ENCODE data around the gene KLHL42. TPM values are rescaled to one million over a fixed set of nuclear protein-coding genes. Genes with fewer than 3 reads are reported as not detected.
"Not testable (repeated sequence)": the region's sequence is repeated elsewhere in the genome, so short reads cannot be mapped to it uniquely, and the experiment has no call there.

Gene KLHL42
- total and polyA plus RNA-seq, 4 donors: 7.5 to 32.5 (median 15.3) TPM

GRCh38 chr12:27843714-27844245, 63.7 kb downstream of the KLHL42 start:
- no peak overlapping the region for H3K9ac ChIP-seq (ENCODE audit: insufficient read depth in 1 of 2, low read length in 2 of 2)
- 53 to 77% methylated on average over 8 of the region's 8 CpGs for WGBS, 2 donors
- no peaks in the 10 kb centered on the region for H3K36me3 ChIP-seq (ENCODE audit: control insufficient read depth in 4 of 4, insufficient read depth in 4 of 4, low read length in 4 of 4)
- no peaks in the 10 kb centered on the region for H3K27me3 ChIP-seq (ENCODE audit: control insufficient read depth in 3 of 3, insufficient read depth in 3 of 3, low read length in 2 of 3)
- DNase-seq (peak in 1 of 3 donors; percentile 29), ATAC-seq (ENCODE audit: insufficient read depth, low FRiP score) (peak; percentile 27)
- H3K4me3 ChIP-seq: no peak overlapping the region
- no peak for TF ChIP-seq CTCF (IDR thresholded peaks at IDR 0.05; ENCODE audit: control extremely low read depth, extremely low read depth)
- no peak overlapping the region for H3K27ac ChIP-seq (ENCODE audit: low read depth in 1 of 2, low read length in 1 of 2)
- H3K9me3 ChIP-seq (ENCODE audit: control insufficient read depth in 4 of 4, insufficient read depth in 3 of 4, low read length in 3 of 4): no peaks in the 10 kb centered on the region
- peaks cover 0 to 2% (median 0%) of the 10 kb centered on the region in 5 donors for H3K4me1 ChIP-seq (ENCODE audit: control insufficient read depth in 5 of 5, insufficient read depth in 5 of 5, low read length in 5 of 5)

GRCh38 chr12:27844366-27845090, 64.5 kb downstream of the KLHL42 start:
- no peak for DNase-seq

DNA sequence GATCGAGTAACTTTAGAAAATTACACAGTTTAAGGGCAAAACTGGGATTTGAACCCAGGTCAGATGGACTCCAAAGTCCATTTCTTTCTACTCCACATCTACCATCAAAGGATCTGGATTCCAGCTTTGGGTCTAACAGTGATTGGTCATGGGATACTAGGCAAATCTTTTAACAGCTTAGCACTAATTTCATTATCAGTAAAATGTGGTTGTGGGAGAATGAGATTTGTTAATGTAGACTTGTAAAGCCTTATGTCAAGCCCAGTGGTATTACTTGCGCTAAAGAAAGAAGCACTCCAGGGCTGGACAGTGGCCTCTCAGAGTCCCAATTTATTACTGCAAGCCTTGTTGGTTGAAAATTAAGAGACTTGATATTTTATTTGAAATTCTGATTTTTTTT, 65.2 kb downstream of the KLHL42 start:
- ATAC-seq (ENCODE audit: insufficient read depth, low FRiP score) (no peak), DNase-seq (no peak)
- TF ChIP-seq CTCF (IDR thresholded peaks at IDR 0.05; ENCODE audit: control extremely low read depth, extremely low read depth): no peak
- Histone ChIP-seq H3K27me3 (ENCODE audit: control insufficient read depth in 3 of 3, insufficient read depth in 3 of 3, low read length in 2 of 3) (no peaks in the 10 kb centered on the region), H3K9ac (ENCODE audit: insufficient read depth in 1 of 2, low read length in 2 of 2) (no peak overlapping the region), H3K36me3 (ENCODE audit: control insufficient read depth in 4 of 4, insufficient read depth in 4 of 4, low read length in 4 of 4) (no peaks in the 10 kb centered on the region), H3K4me1 (ENCODE audit: control insufficient read depth in 5 of 5, insufficient read depth in 5 of 5, low read length in 5 of 5) (peaks cover 0 to 2% (median 0%) of the 10 kb centered on the region in 5 donors), H3K4me3 (no peak overlapping the region), H3K27ac (ENCODE audit: low read depth in 1 of 2, low read length in 1 of 2) (no peak overlapping the region), H3K9me3 (ENCODE audit: control insufficient read depth in 4 of 4, insufficient read depth in 3 of 4, low read length in 3 of 4) (no peaks in the 10 kb centered on the region)
- 95 to 96% methylated on average over 2 of the region's 2 CpGs for WGBS, 2 donors

More at GRCh38 chr12:27844366-27845090, 64.5 kb downstream of the KLHL42 start:
- Histone ChIP-seq H3K4me3 (no peak overlapping the region), H3K27me3 (ENCODE audit: control insufficient read depth in 3 of 3, insufficient read depth in 3 of 3, low read length in 2 of 3) (no peaks in the 10 kb centered on the region), H3K36me3 (ENCODE audit: control insufficient read depth in 4 of 4, insufficient read depth in 4 of 4, low read length in 4 of 4) (no peaks in the 10 kb centered on the region), H3K9me3 (ENCODE audit: control insufficient read depth in 4 of 4, insufficient read depth in 3 of 4, low read length in 3 of 4) (no peaks in the 10 kb centered on the region), H3K4me1 (ENCODE audit: control insufficient read depth in 5 of 5, insufficient read depth in 5 of 5, low read length in 5 of 5) (peaks cover 0 to 2% (median 0%) of the 10 kb centered on the region in 5 donors), H3K9ac (ENCODE audit: insufficient read depth in 1 of 2, low read length in 2 of 2) (no peak overlapping the region), H3K27ac (ENCODE audit: low read depth in 1 of 2, low read length in 1 of 2) (no peak overlapping the region)
- 73 to 86% methylated on average over 15 of the region's 15 CpGs for WGBS, 2 donors
- no peak for ATAC-seq (ENCODE audit: insufficient read depth, low FRiP score)
- TF ChIP-seq CTCF (IDR thresholded peaks at IDR 0.05; ENCODE audit: control extremely low read depth, extremely low read depth): no peak

- not testable (repeated sequence) for H3K36me3 ChIP-seq (ENCODE audit: control insufficient read depth in 4 of 4, insufficient read depth in 4 of 4, low read length in 4 of 4); DNase-seq; H3K9me3 ChIP-seq (ENCODE audit: control insufficient read depth in 4 of 4, insufficient read depth in 3 of 4, low read length in 3 of 4); H3K9ac ChIP-seq (ENCODE audit: insufficient read depth in 1 of 2, low read length in 2 of 2); H3K27ac ChIP-seq (ENCODE audit: low read depth in 1 of 2, low read length in 1 of 2); H3K27me3 ChIP-seq (ENCODE audit: control insufficient read depth in 3 of 3, insufficient read depth in 3 of 3, low read length in 2 of 3); ATAC-seq (ENCODE audit: insufficient read depth, low FRiP score); H3K4me1 ChIP-seq (ENCODE audit: control insufficient read depth in 5 of 5, insufficient read depth in 5 of 5, low read length in 5 of 5); H3K4me3 ChIP-seq
- WGBS, 2 donors: 89 to 98% methylated on average over 3 of the region's 3 CpGs
Observed at GRCh38 chr12:27845706-27846105, 65.7 kb downstream of the KLHL42 start.

GRCh38 chr12:27847293-27847692, 67.3 kb downstream of the KLHL42 start:
- H3K4me1 ChIP-seq (ENCODE audit: control insufficient read depth in 5 of 5, insufficient read depth in 5 of 5, low read length in 5 of 5); H3K9me3 ChIP-seq (ENCODE audit: control insufficient read depth in 4 of 4, insufficient read depth in 3 of 4, low read length in 3 of 4); H3K4me3 ChIP-seq; H3K27ac ChIP-seq (ENCODE audit: low read depth in 1 of 2, low read length in 1 of 2); H3K27me3 ChIP-seq (ENCODE audit: control insufficient read depth in 3 of 3, insufficient read depth in 3 of 3, low read length in 2 of 3); ATAC-seq (ENCODE audit: insufficient read depth, low FRiP score); H3K9ac ChIP-seq (ENCODE audit: insufficient read depth in 1 of 2, low read length in 2 of 2); DNase-seq; H3K36me3 ChIP-seq (ENCODE audit: control insufficient read depth in 4 of 4, insufficient read depth in 4 of 4, low read length in 4 of 4): not testable (repeated sequence)
- WGBS, 2 donors: 94 to 99% methylated on average over 2 of the region's 2 CpGs

Measured in lung (tissue), 12 donors.